Mucosa of descending colon (tissue), 3 donors: ENCODE data around the gene PPP2R3C. TPM values are rescaled to one million over a fixed set of nuclear protein-coding genes. Genes with fewer than 3 reads are reported as not detected.
A peak's percentile ranks its signal among the peaks of the same experiment; 100 is the strongest.
"Not testable (repeated sequence)": the region's sequence is repeated elsewhere in the genome, so short reads cannot be mapped to it uniquely, and the experiment has no call there.

Experiments
- ATAC-seq: fragments of 200-7000 bp; cut with Tn5 transposase; one replicate; pipeline ENCODE4 v1.9.1; 2020; ENCODE audit warnings: mild to moderate bottlenecking, moderate library complexity
- DNase-seq, 3 donors: peaks; one replicate each; pipeline ENCODE4 v3.0.0-alpha.2; 2020
- H3K36me3 ChIP-seq: fragments of 200-600 bp; one replicate; pipeline ENCODE4 v1.8.0; 2021; ENCODE audit warnings: low read depth, mild to moderate bottlenecking
- H3K4me1 ChIP-seq: fragments of 200-600 bp; one replicate; pipeline ENCODE4 v1.8.0; 2021; ENCODE audit warnings: low read depth, mild to moderate bottlenecking
- H3K4me3 ChIP-seq: fragments of 200-600 bp; one replicate; pipeline ENCODE4 v1.8.0; 2021; ENCODE audit warnings: mild to moderate bottlenecking
- H3K9me3 ChIP-seq: fragments of 200-600 bp; one replicate; pipeline ENCODE4 v1.8.0; 2021; ENCODE audit warnings: mild to moderate bottlenecking
- intact Hi-C, 2 donors: fragments of 100-400 bp; cut with DNase I in 1 of 2; cut with micrococcal nuclease in 1 of 2; formaldehyde crosslinking; loops; one replicate each; pipeline versions ENCODE4 v1.11.0 to v1.11.1; 2022; cut with DNase I, micrococcal nuclease
- total RNA-seq, 3 donors: library from RNA; stranded (reverse); fragmentation: NEBNext Ultra II Directional in 2 of 3; extraction: Animal tissue kit (Norgen Biotek cat#: 25700) in 2 of 3; gene quantifications; one replicate each; pipeline versions ENCODE4 v1.2.1 to v1.2.4, GENCODE V29; 2021 to 2023
- TF ChIP-seq, protein P1 (sequence below): fragments of 200-600 bp; IDR thresholded peaks from one replicate; pipeline ENCODE4 v1.8.0; 2022; ENCODE audit warnings: antibody characterized with exemption, mild to moderate bottlenecking
- donor health status: DM: no; HTN: no; CAD: no; lungs with moderate emphysema.
- donor health status: DM: no; HTN: no; CAD: no.
- donor health status: DM: no; HTN: yes; CAD: no.

Gene PPP2R3C
- total RNA-seq, 3 donors from 2014 or later: 21.5 to 35.5 (median 23.0) TPM

DNA sequence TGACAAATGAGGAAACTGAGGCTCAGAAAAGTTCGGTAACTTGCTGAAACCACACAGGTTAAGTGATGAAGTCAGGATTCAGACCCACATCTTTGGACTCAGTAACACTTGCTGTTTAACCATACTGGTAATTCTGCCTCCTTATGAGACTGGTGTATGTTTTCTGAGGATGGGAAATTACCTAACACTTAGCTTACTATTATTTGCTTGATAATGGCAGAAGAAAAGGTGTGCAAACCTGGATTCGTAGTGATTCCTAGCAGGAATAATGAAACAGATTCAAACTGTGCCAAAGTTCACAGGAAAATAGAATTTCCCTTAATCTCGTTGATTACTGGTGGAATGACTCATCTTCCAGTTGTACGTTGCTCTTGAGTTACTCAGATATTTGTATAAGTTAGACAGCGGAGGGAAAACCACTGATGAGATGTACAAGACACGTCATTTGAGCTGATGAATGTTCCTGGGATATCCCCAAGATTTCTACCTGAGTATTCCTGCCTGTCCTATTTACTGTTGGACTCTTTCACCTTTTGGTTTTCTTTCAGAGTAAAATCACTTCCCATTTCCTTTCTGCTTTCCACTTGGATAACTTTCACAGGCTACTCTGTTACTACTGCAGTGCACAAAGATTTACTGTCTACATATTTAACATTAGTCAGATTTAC lies 38.1 kb upstream of the PPP2R3C start:
- peak; percentile 95 for ATAC-seq
- no peak for DNase-seq
- intact Hi-C loops: no loop called here
- H3K4me1 ChIP-seq: no peaks in the 10 kb centered on the region
- TF ChIP-seq, protein P1, sequence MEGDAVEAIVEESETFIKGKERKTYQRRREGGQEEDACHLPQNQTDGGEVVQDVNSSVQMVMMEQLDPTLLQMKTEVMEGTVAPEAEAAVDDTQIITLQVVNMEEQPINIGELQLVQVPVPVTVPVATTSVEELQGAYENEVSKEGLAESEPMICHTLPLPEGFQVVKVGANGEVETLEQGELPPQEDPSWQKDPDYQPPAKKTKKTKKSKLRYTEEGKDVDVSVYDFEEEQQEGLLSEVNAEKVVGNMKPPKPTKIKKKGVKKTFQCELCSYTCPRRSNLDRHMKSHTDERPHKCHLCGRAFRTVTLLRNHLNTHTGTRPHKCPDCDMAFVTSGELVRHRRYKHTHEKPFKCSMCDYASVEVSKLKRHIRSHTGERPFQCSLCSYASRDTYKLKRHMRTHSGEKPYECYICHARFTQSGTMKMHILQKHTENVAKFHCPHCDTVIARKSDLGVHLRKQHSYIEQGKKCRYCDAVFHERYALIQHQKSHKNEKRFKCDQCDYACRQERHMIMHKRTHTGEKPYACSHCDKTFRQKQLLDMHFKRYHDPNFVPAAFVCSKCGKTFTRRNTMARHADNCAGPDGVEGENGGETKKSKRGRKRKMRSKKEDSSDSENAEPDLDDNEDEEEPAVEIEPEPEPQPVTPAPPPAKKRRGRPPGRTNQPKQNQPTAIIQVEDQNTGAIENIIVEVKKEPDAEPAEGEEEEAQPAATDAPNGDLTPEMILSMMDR: no peak
- no peak overlapping the region for H3K4me3 ChIP-seq
- no peaks in the 10 kb centered on the region for H3K9me3 ChIP-seq
- H3K36me3 ChIP-seq: no peaks in the 10 kb centered on the region

- Histone ChIP-seq H3K9me3 (no peaks in the 10 kb centered on the region), H3K4me3 (no peak overlapping the region), H3K4me1 (no peaks in the 10 kb centered on the region), H3K36me3 (no peaks in the 10 kb centered on the region)
- ATAC-seq (no peak), DNase-seq (no peak)
- intact Hi-C loops: no loop called here
- TF ChIP-seq, protein P1: no peak
These were observed 37.3 kb upstream of the PPP2R3C start for GRCh38 chr14:35158951-35159653.

GRCh38 chr14:35158491-35158890 lies 36.7 kb upstream of the PPP2R3C start:
- ATAC-seq (no peak), DNase-seq (no peak)
- intact Hi-C loops: no loop called here
- no peaks in the 10 kb centered on the region for H3K4me1 ChIP-seq
- no peaks in the 10 kb centered on the region for H3K9me3 ChIP-seq
- H3K4me3 ChIP-seq: no peak overlapping the region
- TF ChIP-seq, protein P1: no peak
- H3K36me3 ChIP-seq: no peaks in the 10 kb centered on the region

DNA sequence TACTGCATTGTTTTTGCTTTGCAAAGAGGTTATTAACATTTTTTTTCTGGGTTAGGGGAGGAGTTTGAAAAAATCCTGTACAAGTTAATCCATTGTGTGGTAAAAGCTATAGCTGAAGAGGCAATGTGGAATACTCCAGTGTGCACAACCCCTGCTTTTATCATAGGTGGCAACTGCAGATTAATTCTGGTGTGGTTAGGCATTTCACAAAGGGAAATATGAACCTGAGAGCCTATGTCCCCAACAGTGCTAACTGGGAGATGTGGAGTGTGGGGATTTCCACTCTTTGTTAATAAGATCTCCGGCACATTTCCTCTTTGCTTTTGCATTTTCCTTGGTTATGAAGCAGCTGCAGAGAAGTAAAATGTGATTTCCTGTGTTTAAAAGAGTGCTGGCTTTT lies 34.2 kb upstream of the PPP2R3C start:
- no peaks in the 10 kb centered on the region for H3K36me3 ChIP-seq
- intact Hi-C loops: no loop called here
- no peak for DNase-seq

DNA sequence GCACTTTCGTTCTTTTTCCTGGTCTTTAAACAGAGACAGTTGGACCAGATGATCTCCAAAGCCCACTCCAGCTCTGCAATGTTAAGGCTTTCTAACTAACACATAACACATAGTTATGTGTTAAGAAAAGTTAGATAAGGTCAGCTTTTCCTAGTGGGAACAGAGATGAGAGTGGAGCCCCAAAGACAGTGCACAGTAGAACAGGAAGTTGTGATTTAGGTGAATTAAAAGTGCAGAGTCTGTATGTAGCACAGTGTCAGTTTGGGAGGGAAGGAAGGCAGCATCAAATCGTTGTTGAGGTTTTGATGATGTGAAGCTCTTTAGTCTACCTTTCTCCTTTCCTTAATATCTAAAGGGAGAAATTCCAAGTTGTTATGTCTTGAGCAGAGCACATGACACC lies 32.2 kb upstream of the PPP2R3C start:
- Histone ChIP-seq H3K4me1 (no peaks in the 10 kb centered on the region), H3K9me3 (no peaks in the 10 kb centered on the region), H3K4me3 (no peak overlapping the region), H3K36me3 (no peaks in the 10 kb centered on the region)
- TF ChIP-seq, protein P1: no peak
- DNase-seq: no peak
- intact Hi-C loops: no loop called here
- no peak for ATAC-seq

More for the DNA sequence above, 34.2 kb upstream of the PPP2R3C start:
- H3K4me3 ChIP-seq: no peak overlapping the region
- ATAC-seq: peak; percentile 24
- no peaks in the 10 kb centered on the region for H3K4me1 ChIP-seq
- no peaks in the 10 kb centered on the region for H3K9me3 ChIP-seq
- TF ChIP-seq, protein P1: no peak

DNA sequence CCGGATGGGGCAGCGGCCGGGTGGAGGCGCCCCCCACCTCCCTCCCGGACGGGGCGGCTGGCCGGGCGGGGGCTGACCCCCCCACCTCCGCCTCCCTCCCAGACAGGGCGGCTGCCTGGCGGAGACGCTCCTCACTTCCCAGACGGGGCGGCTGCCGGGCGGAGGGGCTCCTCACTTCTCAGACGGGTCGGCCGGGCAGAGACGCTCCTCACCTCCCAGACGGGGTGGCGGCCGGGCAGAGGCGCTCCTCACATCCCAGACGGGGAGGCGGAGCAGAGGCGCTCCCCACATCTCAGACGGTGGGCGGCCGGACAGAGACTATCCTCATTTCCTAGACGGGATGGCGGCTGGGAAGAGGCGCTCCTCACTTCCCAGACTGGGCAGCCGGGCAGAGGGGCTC lies 30.7 kb upstream of the PPP2R3C start:
- DNase-seq, intact Hi-C loops: not testable (repeated sequence)

More for the DNA sequence above, 30.7 kb upstream of the PPP2R3C start:
- not testable (repeated sequence) for H3K9me3 ChIP-seq, H3K4me1 ChIP-seq, H3K4me3 ChIP-seq, H3K36me3 ChIP-seq, ATAC-seq
